H9 (cell line): ENCODE measurements around the gene GRB7. TPM values are rescaled to one million over a fixed set of nuclear protein-coding genes. Genes with fewer than 3 reads are reported as not detected.

ENCODE experiments used
- DNase-seq: peaks from one replicate; pipeline ENCODE4 v3.0.0-alpha.2; 2017
- H2AFZ ChIP-seq: one replicate; pipeline ENCODE4 v1.6.1; 2013; ENCODE audit warnings: mild to moderate bottlenecking, low read length, control low read depth, moderate library complexity
- H2AK5ac ChIP-seq: 2 replicates; pipeline ENCODE4 v1.6.1; 2013; ENCODE audit warnings: low read length, control low read depth, mixed read lengths; ENCODE audit not compliant: insufficient read length
- H2BK120ac ChIP-seq: one replicate; pipeline ENCODE4 v1.6.1; 2013; ENCODE audit warnings: low read depth, mild to moderate bottlenecking, low read length, control low read depth, inconsistent platforms; ENCODE audit not compliant: poor library complexity, severe bottlenecking
- H2BK12ac ChIP-seq: 2 replicates; pipeline ENCODE4 v1.6.1; 2013; ENCODE audit warnings: low read length, control low read depth, mixed read lengths, low read depth; ENCODE audit not compliant: insufficient read length
- H2BK15ac ChIP-seq: 2 replicates; pipeline ENCODE4 v1.6.1; 2013; ENCODE audit warnings: low read depth, low read length, control low read depth
- H2BK20ac ChIP-seq: one replicate; pipeline ENCODE4 v1.6.1; 2013; ENCODE audit warnings: low read depth, mild to moderate bottlenecking, low read length, control low read depth, inconsistent platforms; ENCODE audit not compliant: poor library complexity, severe bottlenecking
- H2BK5ac ChIP-seq: 2 replicates; pipeline ENCODE4 v1.6.1; 2013; ENCODE audit warnings: low read length, control low read depth, mixed read lengths; ENCODE audit not compliant: insufficient read length
- H3K14ac ChIP-seq: 2 replicates; pipeline ENCODE4 v1.6.1; 2013; ENCODE audit warnings: low read length, control low read depth; ENCODE audit not compliant: insufficient read depth
- H3K18ac ChIP-seq: 2 replicates; pipeline ENCODE4 v1.6.1; 2013; ENCODE audit warnings: low read depth, mild to moderate bottlenecking, mixed read lengths, low read length, control low read depth; ENCODE audit not compliant: insufficient read length
- H3K23ac ChIP-seq: 2 replicates; pipeline ENCODE4 v1.6.1; 2013; ENCODE audit warnings: low read length, control low read depth, mixed read lengths, low read depth; ENCODE audit not compliant: insufficient read length
- H3K23me2 ChIP-seq: 2 replicates; pipeline ENCODE4 v1.6.1; 2013; ENCODE audit warnings: low read depth, mild to moderate bottlenecking, mixed read lengths, low read length, control low read depth; ENCODE audit not compliant: insufficient read length, poor library complexity, severe bottlenecking
- H3K27ac ChIP-seq: 2 replicates; pipeline ENCODE4 v1.5.1; 2013; ENCODE audit warnings: low read length, control low read depth, mixed read lengths, low read depth; ENCODE audit not compliant: insufficient read length
- H3K27me3 ChIP-seq: 2 replicates; pipeline ENCODE4 v1.6.1; 2013; ENCODE audit warnings: low read length, control low read depth, inconsistent platforms; ENCODE audit not compliant: insufficient read depth
- H3K4ac ChIP-seq: 2 replicates; pipeline ENCODE4 v1.6.1; 2013; ENCODE audit warnings: low read depth, mild to moderate bottlenecking, control low read depth, inconsistent platforms, low read length, moderate library complexity
- H3K4me1 ChIP-seq: 2 replicates; pipeline ENCODE4 v1.6.1; 2013; ENCODE audit warnings: low read length, control low read depth, inconsistent platforms; ENCODE audit not compliant: insufficient read depth
- H3K4me2 ChIP-seq: 2 replicates; pipeline ENCODE4 v1.6.1; 2013; ENCODE audit warnings: low read length, control low read depth, mixed read lengths; ENCODE audit not compliant: insufficient read length, insufficient read depth
- H3K56ac ChIP-seq: 2 replicates; pipeline ENCODE4 v1.6.1; 2013; ENCODE audit warnings: low read depth, mild to moderate bottlenecking, mixed read lengths, low read length, control low read depth; ENCODE audit not compliant: insufficient read length
- H3K79me1 ChIP-seq: 2 replicates; pipeline ENCODE4 v1.6.1; 2013; ENCODE audit warnings: low read depth, mild to moderate bottlenecking, moderate library complexity, low read length, control low read depth, inconsistent platforms; ENCODE audit not compliant: insufficient read depth, poor library complexity, severe bottlenecking
- H3K79me2 ChIP-seq: 2 replicates; pipeline ENCODE4 v1.6.1; 2013; ENCODE audit warnings: low read length, control low read depth, inconsistent platforms; ENCODE audit not compliant: insufficient read depth
- H3K9ac ChIP-seq: 2 replicates; pipeline ENCODE4 v1.6.1; 2013; ENCODE audit warnings: low read length, control low read depth, mixed read lengths; ENCODE audit not compliant: insufficient read length; ENCODE audit errors: extremely low read depth
- H3K9me3 ChIP-seq: one replicate; pipeline ENCODE4 v1.6.1; 2013; ENCODE audit warnings: low read depth, low read length, inconsistent platforms; ENCODE audit not compliant: control insufficient read depth
- H3T11ph ChIP-seq: one replicate; pipeline ENCODE4 v1.6.1; 2013; ENCODE audit warnings: mild to moderate bottlenecking, low read length, control low read depth, inconsistent platforms
- H4K20me1 ChIP-seq: one replicate; pipeline ENCODE4 v1.6.1; 2013; ENCODE audit not compliant: control insufficient read depth, insufficient read length, insufficient read depth
- H4K5ac ChIP-seq: 2 replicates; pipeline ENCODE4 v1.6.1; 2013; ENCODE audit warnings: low read depth, mild to moderate bottlenecking, mixed read lengths, low read length, control low read depth; ENCODE audit not compliant: insufficient read length
- H4K8ac ChIP-seq: replicated peaks from 2 replicates; pipeline ENCODE4 v1.6.1; 2013; ENCODE audit warnings: low read length, control low read depth, mixed read lengths, low read depth; ENCODE audit not compliant: insufficient read length
- H4K91ac ChIP-seq: 2 replicates; pipeline ENCODE4 v1.6.1; 2013; ENCODE audit warnings: low read depth, mild to moderate bottlenecking, moderate library complexity, mixed read lengths, low read length, control low read depth; ENCODE audit not compliant: insufficient read length
- H3K27ac Mint-ChIP-seq, 3 experiments: 2 replicates in 2 of 3; 3 replicates in 1 of 3; pipeline ENCODE4 v1.8.0; 2020 to 2021; ENCODE audit warnings: mixed read lengths in 3 of 3, mild to moderate bottlenecking in 1 of 3, moderate library complexity in 1 of 3
- H3K27me3 Mint-ChIP-seq: 2 replicates; pipeline ENCODE4 v1.8.0; 2021; ENCODE audit warnings: low read depth, mild to moderate bottlenecking, moderate library complexity, mixed read lengths
- H3K36me3 Mint-ChIP-seq, 3 experiments: 2 replicates in 2 of 3; 3 replicates in 1 of 3; pipeline ENCODE4 v1.8.0; 2020 to 2021; ENCODE audit warnings: low read depth in 3 of 3, mixed read lengths in 3 of 3; ENCODE audit not compliant: insufficient read depth in 1 of 3
- H3K4me1 Mint-ChIP-seq, 2 experiments: 2 replicates each; pipeline ENCODE4 v1.8.0; 2020; ENCODE audit warnings: mixed read lengths in 2 of 2
- H3K4me3 Mint-ChIP-seq, 2 experiments: 2 replicates in 1 of 2; 3 replicates in 1 of 2; pipeline ENCODE4 v1.8.0; 2020 to 2021; ENCODE audit warnings: mild to moderate bottlenecking in 2 of 2, mixed read lengths in 2 of 2, moderate library complexity in 1 of 2
- H3K9me3 Mint-ChIP-seq, 2 experiments: 2 replicates in 1 of 2; 3 replicates in 1 of 2; pipeline ENCODE4 v1.8.0; 2020; ENCODE audit warnings: mild to moderate bottlenecking in 2 of 2, mixed read lengths in 2 of 2, moderate library complexity in 1 of 2
- WGBS: extraction: QIAGEN DNeasy Blood & Tissue Kit; methylation state at CpG from one replicate; pipeline ENCODE4 v1.1.7; 2013; ENCODE audit warnings: missing lambda C conversion rate, low lambda C conversion rate, mixed read lengths; ENCODE audit not compliant: insufficient read length; ENCODE audit errors: extremely low coverage; 5-methylcytosine and 5-hydroxymethylcytosine counted together
- total RNA-seq: library from RNA; stranded (reverse); gene quantifications from 2 replicates; pipeline ENCODE4 v1.2.1, GENCODE V29; 2021
- TF ChIP-seq, protein P1 (sequence below): fragments of 200-600 bp; sonication (generic); conservative IDR thresholded peaks from 3 replicates; pipeline ENCODE4 v1.8.0; 2021; ENCODE audit warnings: antibody characterized with exemption, mild to moderate bottlenecking

GRB7 gene
- total RNA-seq, 1 experiment from 2014 or later = 55.0 TPM

DNA sequence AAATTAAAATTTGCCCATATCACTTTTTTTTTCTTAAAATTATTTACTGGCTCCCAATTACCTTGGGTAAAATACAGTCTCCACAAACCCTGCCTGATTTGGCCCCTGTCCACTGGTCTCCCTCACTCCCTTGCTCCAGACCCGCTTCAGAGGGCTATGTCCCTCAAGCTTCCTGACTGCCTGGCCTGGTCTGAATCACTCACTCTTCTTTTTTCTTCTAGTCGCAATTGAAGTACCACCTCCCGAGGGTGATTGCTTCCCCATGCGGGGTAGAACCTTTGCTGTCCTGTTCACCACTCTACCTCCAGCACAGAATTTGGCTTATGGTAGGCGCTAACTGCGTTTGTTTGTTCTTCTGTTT, 49.3 kb upstream of the GRB7 start:
- Histone ChIP-seq H2BK15ac (no peak overlapping the region), H3K23ac (no peak overlapping the region), H3K23me2 (peaks cover 9% of the 10 kb centered on the region), H3K79me2 (no peaks in the 10 kb centered on the region), H3K4ac (no peak overlapping the region), H3K9me3 (no peaks in the 10 kb centered on the region), H4K8ac (no peak overlapping the region), H3K4me2 (peak overlapping the region; percentile 76), H3K9ac (peak overlapping the region; percentile 85), H4K20me1 (no peaks in the 10 kb centered on the region), H3K4me1 (peaks cover 9% of the 10 kb centered on the region), H3K79me1 (no peaks in the 10 kb centered on the region), H2AFZ (no peak overlapping the region), H2BK120ac (no peak overlapping the region), H4K91ac (no peak overlapping the region), H3K27me3 (no peaks in the 10 kb centered on the region), H3K27ac (peak overlapping the region; percentile 74), H2BK12ac (no peak overlapping the region), H2BK5ac (no peak overlapping the region), H4K5ac (no peak overlapping the region), H3T11ph (no peak overlapping the region), H3K18ac (no peak overlapping the region), H2AK5ac (no peak overlapping the region), H3K14ac (no peak overlapping the region), H3K56ac (no peak overlapping the region), H2BK20ac (no peak overlapping the region)
- H3K4me3 Mint-ChIP-seq = peak overlapping the region; percentile 85 to 88
- H3K9me3 Mint-ChIP-seq = no peaks in the 10 kb centered on the region
- H3K36me3 Mint-ChIP-seq = peaks cover 6 to 20% (median 12%) of the 10 kb centered on the region in 3 experiments; a peak in 6 of 7 replicates
- TF ChIP-seq, protein P1, sequence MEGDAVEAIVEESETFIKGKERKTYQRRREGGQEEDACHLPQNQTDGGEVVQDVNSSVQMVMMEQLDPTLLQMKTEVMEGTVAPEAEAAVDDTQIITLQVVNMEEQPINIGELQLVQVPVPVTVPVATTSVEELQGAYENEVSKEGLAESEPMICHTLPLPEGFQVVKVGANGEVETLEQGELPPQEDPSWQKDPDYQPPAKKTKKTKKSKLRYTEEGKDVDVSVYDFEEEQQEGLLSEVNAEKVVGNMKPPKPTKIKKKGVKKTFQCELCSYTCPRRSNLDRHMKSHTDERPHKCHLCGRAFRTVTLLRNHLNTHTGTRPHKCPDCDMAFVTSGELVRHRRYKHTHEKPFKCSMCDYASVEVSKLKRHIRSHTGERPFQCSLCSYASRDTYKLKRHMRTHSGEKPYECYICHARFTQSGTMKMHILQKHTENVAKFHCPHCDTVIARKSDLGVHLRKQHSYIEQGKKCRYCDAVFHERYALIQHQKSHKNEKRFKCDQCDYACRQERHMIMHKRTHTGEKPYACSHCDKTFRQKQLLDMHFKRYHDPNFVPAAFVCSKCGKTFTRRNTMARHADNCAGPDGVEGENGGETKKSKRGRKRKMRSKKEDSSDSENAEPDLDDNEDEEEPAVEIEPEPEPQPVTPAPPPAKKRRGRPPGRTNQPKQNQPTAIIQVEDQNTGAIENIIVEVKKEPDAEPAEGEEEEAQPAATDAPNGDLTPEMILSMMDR = no peak
- no CpG with 5 or more reads among the region's 6 CpGs for WGBS
- peak overlapping the region; percentile 96 to 99 (median 98) for H3K27ac Mint-ChIP-seq
- no peak for DNase-seq
- H3K4me1 Mint-ChIP-seq = peaks cover 33 to 35% of the 10 kb centered on the region in 2 experiments
- H3K27me3 Mint-ChIP-seq = no peaks in the 10 kb centered on the region
